Activated T-helper 17 cell treated with anti-CD3 and anti-CD28 coated beads, Interleukin-2, amount 50 U/mL, for 72 hours (primary cell): ENCODE measurements around the gene SCP2. TPM values are rescaled to one million over a fixed set of nuclear protein-coding genes. Genes with fewer than 3 reads are reported as not detected.

Source experiments
- ATAC-seq: fragments of 150-1000 bp; cut with Tn5 transposase; replicated peaks from 2 replicates; pipeline ENCODE4 v1.10.0; 2021; ENCODE audit warnings: mild to moderate bottlenecking, moderate library complexity
- H3K27ac Mint-ChIP-seq: one replicate; pipeline ENCODE4 v1.8.0; 2022; ENCODE audit warnings: mixed read lengths
- H3K27me3 Mint-ChIP-seq: one replicate; pipeline ENCODE4 v1.8.0; 2022; ENCODE audit warnings: mixed read lengths
- H3K36me3 Mint-ChIP-seq: one replicate; pipeline ENCODE4 v1.8.0; 2022; ENCODE audit warnings: low read depth, mild to moderate bottlenecking, mixed read lengths
- H3K4me1 Mint-ChIP-seq: one replicate; pipeline ENCODE4 v1.8.0; 2022; ENCODE audit warnings: mixed read lengths
- H3K4me3 Mint-ChIP-seq: one replicate; pipeline ENCODE4 v1.8.0; 2022; ENCODE audit warnings: mild to moderate bottlenecking, mixed read lengths
- H3K9me3 Mint-ChIP-seq: one replicate; pipeline ENCODE4 v1.8.0; 2022; ENCODE audit warnings: mixed read lengths
- total RNA-seq, 2 donors: library from RNA; stranded (reverse); gene quantifications; one replicate each; pipeline ENCODE4 v1.2.3, GENCODE V29; 2022

SCP2 gene
- total RNA-seq, 2 donors from 2014 or later = 59.5 to 75.1 TPM

GRCh38 chr1:53089478-53090226 is 162.6 kb downstream of the SCP2 start:
- H3K4me1 Mint-ChIP-seq = no peaks in the 10 kb centered on the region
- no peak overlapping the region for H3K27ac Mint-ChIP-seq
- no peak overlapping the region for H3K4me3 Mint-ChIP-seq
- H3K36me3 Mint-ChIP-seq = no peaks in the 10 kb centered on the region
- H3K9me3 Mint-ChIP-seq = no peaks in the 10 kb centered on the region
- ATAC-seq = no peak
- H3K27me3 Mint-ChIP-seq = no peaks in the 10 kb centered on the region

GRCh38 chr1:53090227-53091147 is 163.4 kb downstream of the SCP2 start:
- Mint-ChIP-seq H3K36me3 (no peaks in the 10 kb centered on the region), H3K4me1 (no peaks in the 10 kb centered on the region)
- ATAC-seq = no peak

DNA sequence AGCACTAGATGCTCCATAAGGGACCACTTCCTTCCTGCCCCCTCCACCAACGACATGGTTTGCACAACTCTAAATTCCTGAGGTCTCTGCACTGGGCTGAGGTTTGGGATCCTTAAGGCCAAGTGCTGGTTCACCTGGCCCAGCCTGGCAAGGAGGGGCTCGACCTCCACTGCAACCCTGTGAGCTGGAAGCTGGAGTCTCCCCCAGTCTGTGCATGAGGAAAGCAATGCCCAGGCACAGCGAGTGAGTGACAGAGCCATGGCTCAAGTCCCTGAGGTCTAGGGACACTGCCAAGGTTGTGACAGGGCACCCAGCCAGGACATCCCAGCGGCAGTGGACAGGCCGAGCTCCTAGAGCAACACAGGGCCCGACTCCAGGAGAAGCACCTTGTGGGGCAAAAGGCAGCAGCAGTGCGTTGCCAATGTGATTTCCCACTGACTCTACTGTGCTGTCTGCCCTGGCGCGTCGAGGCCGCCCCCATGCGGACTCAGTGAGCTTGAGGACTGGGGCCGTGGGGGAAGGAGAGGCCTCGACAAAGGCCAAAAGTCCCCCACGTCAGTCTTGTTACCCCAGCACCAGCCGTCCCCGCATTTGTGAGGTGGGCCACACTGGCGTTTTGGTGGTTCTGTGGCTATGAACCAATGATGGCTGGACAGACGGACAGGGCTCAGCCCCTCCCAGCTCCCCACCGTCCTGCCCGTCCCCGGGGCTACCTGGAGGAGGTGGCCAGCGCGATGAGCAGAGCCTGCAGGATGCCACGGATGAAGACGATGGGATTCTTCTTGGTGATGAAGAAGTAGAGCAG is 165.0 kb downstream of the SCP2 start:
- no peak for ATAC-seq
- Mint-ChIP-seq H3K27ac (no peak overlapping the region), H3K9me3 (no peaks in the 10 kb centered on the region), H3K27me3 (no peaks in the 10 kb centered on the region), H3K36me3 (no peaks in the 10 kb centered on the region), H3K4me3 (no peak overlapping the region), H3K4me1 (no peaks in the 10 kb centered on the region)

More at GRCh38 chr1:53090227-53091147, 163.4 kb downstream of the SCP2 start:
- Mint-ChIP-seq H3K27ac (no peak overlapping the region), H3K9me3 (no peaks in the 10 kb centered on the region), H3K4me3 (no peak overlapping the region), H3K27me3 (no peaks in the 10 kb centered on the region)

DNA sequence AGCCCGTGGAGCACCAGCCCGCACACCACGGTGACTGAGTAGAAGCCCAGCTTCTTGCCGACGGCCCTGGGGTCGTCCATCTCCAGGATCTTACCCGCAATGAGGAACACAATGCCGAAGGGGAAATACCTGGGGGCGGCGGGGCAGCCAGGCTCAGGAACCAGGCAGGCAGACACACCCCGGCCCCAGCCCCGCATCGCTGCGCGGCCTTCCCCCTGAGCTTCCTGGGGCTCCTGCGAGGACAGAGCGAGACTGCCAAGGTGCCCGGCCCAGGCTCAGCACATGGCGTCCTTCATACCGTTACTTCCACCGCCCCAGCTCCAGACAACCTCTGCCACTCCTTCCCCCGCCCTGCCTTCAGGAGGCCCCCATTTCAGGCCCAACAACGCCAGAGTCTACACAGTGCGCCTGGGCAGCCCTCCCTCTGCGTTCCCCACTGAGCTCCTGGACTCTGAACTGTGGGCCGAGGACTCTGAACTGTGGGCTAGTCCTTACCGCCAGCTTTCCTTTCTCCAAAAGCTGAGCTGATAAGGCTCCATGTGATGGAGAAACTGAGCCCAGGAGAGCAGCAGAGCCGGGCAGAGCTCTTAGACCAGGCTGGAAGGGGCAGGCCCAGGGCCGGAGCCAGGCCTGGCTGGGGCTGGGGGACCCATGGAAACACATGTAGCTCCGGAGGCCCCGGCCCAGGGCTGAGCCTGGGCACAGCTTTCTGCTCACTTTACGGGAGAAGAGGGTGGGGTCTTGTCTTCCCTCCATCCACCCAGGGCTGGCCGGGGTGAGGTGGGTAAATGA is 165.8 kb downstream of the SCP2 start:
- Mint-ChIP-seq H3K4me1 (no peaks in the 10 kb centered on the region), H3K27me3 (no peaks in the 10 kb centered on the region), H3K27ac (no peak overlapping the region), H3K4me3 (no peak overlapping the region), H3K36me3 (no peaks in the 10 kb centered on the region), H3K9me3 (no peaks in the 10 kb centered on the region)
- ATAC-seq = no peak

DNA sequence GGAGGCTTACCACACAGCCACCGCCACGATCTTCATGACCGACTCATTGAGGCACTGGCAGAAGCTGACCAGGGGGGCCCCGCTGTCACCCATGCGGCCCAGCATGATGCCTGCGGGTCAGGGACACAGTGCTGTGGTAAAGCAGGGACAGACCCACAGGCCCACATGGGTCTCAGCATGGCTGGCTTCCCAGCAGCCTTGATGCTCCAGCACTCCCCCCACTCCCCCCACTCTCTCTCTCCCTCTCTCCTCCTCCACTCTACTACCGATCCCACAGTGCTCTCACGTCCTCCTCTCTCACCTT is 166.3 kb downstream of the SCP2 start:
- no peaks in the 10 kb centered on the region for H3K27me3 Mint-ChIP-seq
- no peak overlapping the region for H3K27ac Mint-ChIP-seq
- no peaks in the 10 kb centered on the region for H3K36me3 Mint-ChIP-seq
- no peaks in the 10 kb centered on the region for H3K9me3 Mint-ChIP-seq
- no peak for ATAC-seq
- no peak overlapping the region for H3K4me3 Mint-ChIP-seq
- H3K4me1 Mint-ChIP-seq = no peaks in the 10 kb centered on the region

DNA sequence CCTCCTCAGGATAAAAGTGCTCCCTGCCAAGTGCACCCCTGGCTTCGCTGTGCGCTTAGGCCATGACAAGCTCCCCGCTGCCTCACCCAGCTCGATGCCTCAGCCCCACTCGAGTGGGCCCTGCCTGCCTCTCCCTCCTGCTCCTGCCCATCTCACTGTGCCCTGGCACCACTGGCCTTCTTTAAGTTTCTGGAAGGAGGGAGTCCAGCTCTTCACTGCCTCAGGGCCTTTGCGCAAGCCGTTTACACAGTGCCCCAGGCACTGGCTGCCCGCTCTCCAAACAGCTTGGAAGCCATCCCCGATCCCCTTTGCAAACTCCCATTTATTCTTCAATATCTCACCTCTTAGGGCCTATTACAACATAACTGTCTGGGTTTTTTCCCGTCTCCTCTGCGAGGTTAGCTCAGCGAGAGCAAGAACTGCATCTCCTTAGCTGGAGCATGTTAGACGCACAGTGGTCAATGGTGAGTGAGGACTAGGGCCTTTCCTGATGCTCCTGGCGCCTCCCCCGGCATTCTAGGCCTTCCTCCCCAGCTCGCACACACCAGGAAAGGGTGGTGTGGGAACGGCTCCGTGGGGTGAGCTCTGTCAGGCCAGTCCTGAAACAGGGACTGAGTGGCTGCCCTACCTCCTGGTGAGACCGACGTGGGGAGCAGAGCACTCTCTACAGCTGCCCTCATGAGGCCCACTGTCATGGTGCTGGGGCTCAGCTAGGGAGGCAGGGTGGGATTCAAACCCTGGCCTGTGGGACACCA is 166.9 kb downstream of the SCP2 start:
- Mint-ChIP-seq H3K27ac (no peak overlapping the region), H3K27me3 (no peaks in the 10 kb centered on the region), H3K4me1 (no peaks in the 10 kb centered on the region), H3K4me3 (no peak overlapping the region), H3K9me3 (no peaks in the 10 kb centered on the region), H3K36me3 (no peaks in the 10 kb centered on the region)
- ATAC-seq = no peak

DNA sequence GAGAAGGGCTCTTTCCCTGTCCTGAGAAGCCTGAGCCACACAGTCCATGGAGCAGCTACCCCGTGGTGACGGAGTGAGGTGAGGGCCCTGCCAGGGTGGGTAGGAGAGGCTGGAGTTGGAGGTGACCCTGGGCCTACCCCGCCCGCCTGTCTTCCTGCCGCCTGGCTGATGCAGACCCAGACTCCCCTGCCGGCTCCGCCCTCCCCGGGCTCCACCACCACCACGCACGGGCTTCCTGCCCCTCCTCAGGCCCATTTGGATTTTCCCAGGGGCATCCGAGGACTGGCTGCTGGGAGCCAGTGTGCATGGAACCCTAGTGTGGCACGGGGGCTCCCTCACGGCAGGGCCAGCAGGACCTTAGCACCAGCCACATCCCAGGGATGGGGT is 167.4 kb downstream of the SCP2 start:
- Mint-ChIP-seq H3K27me3 (no peaks in the 10 kb centered on the region), H3K36me3 (no peaks in the 10 kb centered on the region), H3K4me3 (no peak overlapping the region), H3K4me1 (no peaks in the 10 kb centered on the region), H3K27ac (no peak overlapping the region), H3K9me3 (no peaks in the 10 kb centered on the region)
- ATAC-seq = no peak

Other genes starting within 250 kb of the SCP2 start
- gene COA7, start 228.9 kb upstream of the SCP2 start, total RNA-seq = 10 to 100 TPM; 13.7 to 32.8 TPM
- 10 to 100 TPM; 10.0 to 12.7 TPM for gene ZYG11B, start 200.8 kb upstream of the SCP2 start, total RNA-seq
- under 1 TPM; 0.13 to 0.26 TPM for gene ZYG11A, start 84.5 kb upstream of the SCP2 start, total RNA-seq
- gene ECHDC2, start 5.5 kb upstream of the SCP2 start, total RNA-seq = 10 to 100 TPM; 52.5 to 79.9 TPM
- gene PODN, start 134.9 kb downstream of the SCP2 start, total RNA-seq = not detected
- gene SLC1A7, start 215.4 kb downstream of the SCP2 start, total RNA-seq = not detected